HEK293 (cell line): ENCODE data around the gene KRTAP16-1.

Experiments used
- CTCF ChIP-seq: fragments of 450-650 bp; formaldehyde crosslinking; IDR thresholded peaks from 2 replicates; pipeline ENCODE4 v1.5.1; 2016; ENCODE audit warnings: missing biosample characterization, missing genetic modification characterization
- GFI1B ChIP-seq: fragments of 450-650 bp; formaldehyde crosslinking; IDR thresholded peaks from 2 replicates; pipeline ENCODE4 v1.5.1; 2016; ENCODE audit warnings: missing biosample characterization, missing genetic modification characterization
- MZF1 ChIP-seq: fragments of 450-650 bp; formaldehyde crosslinking; IDR thresholded peaks from 2 replicates; pipeline ENCODE4 v1.5.1; 2017; ENCODE audit warnings: missing biosample characterization, missing genetic modification characterization, borderline replicate concordance
- ZBTB21 ChIP-seq: fragments of 450-650 bp; formaldehyde crosslinking; IDR thresholded peaks from 2 replicates; pipeline ENCODE4 v1.5.1; 2017; ENCODE audit warnings: missing biosample characterization, missing genetic modification characterization
- ZNF239 ChIP-seq: fragments of 450-650 bp; formaldehyde crosslinking; IDR thresholded peaks from 2 replicates; pipeline ENCODE4 v1.5.1; 2016; ENCODE audit warnings: missing biosample characterization, missing genetic modification characterization
- ZNF350 ChIP-seq: fragments of 450-650 bp; formaldehyde crosslinking; IDR thresholded peaks from 2 replicates; pipeline ENCODE4 v1.5.0; 2017; ENCODE audit warnings: missing biosample characterization, mild to moderate bottlenecking, missing genetic modification characterization
- TF ChIP-seq, protein P1 (sequence below): sonication (generic); formaldehyde crosslinking; IDR thresholded peaks from 2 replicates; pipeline ENCODE4 v1.8.1; 2022; ENCODE audit warnings: mild to moderate bottlenecking, moderate library complexity, missing genetic modification reagents

DNA sequence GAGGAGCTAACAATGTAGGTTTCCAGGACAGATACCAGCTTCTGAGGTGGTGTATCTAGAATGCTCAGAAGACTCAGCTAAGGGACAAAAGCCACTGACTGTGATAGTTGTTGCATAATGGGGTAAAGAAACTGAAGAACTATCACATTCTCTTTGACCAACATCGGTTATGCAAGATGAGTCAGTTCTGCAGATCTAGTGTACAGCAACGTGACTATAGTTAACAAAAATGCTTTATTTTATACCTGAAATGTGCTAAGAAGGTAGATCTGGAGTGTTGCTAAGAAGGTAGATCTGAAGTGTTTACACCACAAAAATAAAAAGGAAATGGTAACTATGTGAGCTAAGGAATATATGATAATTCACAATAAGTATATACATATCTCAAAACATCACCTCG, 41.4 kb downstream of the KRTAP16-1 start:
- TF ChIP-seq CTCF: no peak
- TF ChIP-seq ZNF350 (tag by site-specific recombination): no peak
- TF ChIP-seq ZNF239 (tag by site-specific recombination): no peak
- TF ChIP-seq, protein P1, sequence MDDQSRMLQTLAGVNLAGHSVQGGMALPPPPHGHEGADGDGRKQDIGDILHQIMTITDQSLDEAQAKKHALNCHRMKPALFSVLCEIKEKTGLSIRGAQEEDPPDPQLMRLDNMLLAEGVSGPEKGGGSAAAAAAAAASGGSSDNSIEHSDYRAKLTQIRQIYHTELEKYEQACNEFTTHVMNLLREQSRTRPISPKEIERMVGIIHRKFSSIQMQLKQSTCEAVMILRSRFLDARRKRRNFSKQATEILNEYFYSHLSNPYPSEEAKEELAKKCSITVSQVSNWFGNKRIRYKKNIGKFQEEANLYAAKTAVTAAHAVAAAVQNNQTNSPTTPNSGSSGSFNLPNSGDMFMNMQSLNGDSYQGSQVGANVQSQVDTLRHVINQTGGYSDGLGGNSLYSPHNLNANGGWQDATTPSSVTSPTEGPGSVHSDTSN (CRISPR knock-in tag): no peak
- no peak for TF ChIP-seq GFI1B (tag by site-specific recombination)
- TF ChIP-seq ZBTB21 (tag by site-specific recombination): no peak
- TF ChIP-seq MZF1 (tag by site-specific recombination): no peak
